Tibial nerve (tissue), 3 donors: ENCODE measurements around the gene PRPSAP2.

Source experiments
- CTCF ChIP-seq, 5 experiments: fragments of 200-600 bp in 3 of 5; fragments of 450-650 bp in 2 of 5; sonication (generic) in 3 of 5; IDR thresholded peaks; one replicate each; pipeline ENCODE4 v1.5.1; 2016 to 2019; ENCODE audit warnings: antibody characterized with exemption in 5 of 5, mild to moderate bottlenecking in 3 of 5, moderate library complexity in 2 of 5
- POLR2A ChIP-seq, 2 donors: fragments of 450-650 bp; IDR thresholded peaks; one replicate each; pipeline ENCODE4 v1.6.1; 2017; ENCODE audit warnings: antibody characterized with exemption in 2 of 2, mild to moderate bottlenecking in 2 of 2, moderate library complexity in 2 of 2

- no peak for TF ChIP-seq CTCF (IDR thresholded peaks at IDR 0.05)
- no peak for TF ChIP-seq POLR2A (IDR thresholded peaks at IDR 0.05)
These were observed 64.1 kb downstream of the PRPSAP2 start for GRCh38 chr17:18921912-18922451.
